SK-N-SH treated with all-trans-retinoic acid at 6 μM for 48 hours (cell line): ENCODE results near the gene GRK5.

Experiments used
- ATAC-seq: fragments of 200-7000 bp; cut with Tn5 transposase; 3 replicates; pipeline ENCODE4 v1.9.1; 2020; ENCODE audit warnings: mild to moderate bottlenecking, moderate library complexity
- ARNTL ChIP-seq: fragments of 450-650 bp; formaldehyde crosslinking; IDR thresholded peaks from 2 replicates; pipeline ENCODE4 v1.5.0; 2020; ENCODE audit warnings: low read depth, mild to moderate bottlenecking, moderate library complexity, borderline replicate concordance
- BACH2 ChIP-seq: fragments of 250-450 bp; sonication (Bioruptor Pico); IDR thresholded peaks from 2 replicates; pipeline ENCODE4 v1.9.0; 2021; ENCODE audit warnings: mild to moderate bottlenecking, borderline replicate concordance
- CREB5 ChIP-seq: fragments of 250-450 bp; sonication (Bioruptor Pico); IDR thresholded peaks from 2 replicates; pipeline ENCODE4 v1.5.1; 2020; ENCODE audit warnings: low read depth, mild to moderate bottlenecking, moderate library complexity
- CSDC2 ChIP-seq: fragments of 250-450 bp; sonication (Bioruptor Pico); IDR thresholded peaks from 2 replicates; pipeline ENCODE4 v1.5.0; 2020; ENCODE audit warnings: mild to moderate bottlenecking, moderate library complexity
- CSRNP3 ChIP-seq: fragments of 250-450 bp; sonication (Bioruptor Pico); IDR thresholded peaks from 2 replicates; pipeline ENCODE4 v1.5.1; 2021; ENCODE audit warnings: mild to moderate bottlenecking, moderate library complexity
- ESRRG ChIP-seq: fragments of 250-450 bp; sonication (Bioruptor Pico); IDR thresholded peaks from 2 replicates; pipeline ENCODE4 v1.6.1; 2021; ENCODE audit warnings: mild to moderate bottlenecking
- GLIS3 ChIP-seq: fragments of 250-450 bp; sonication (Bioruptor Pico); IDR thresholded peaks from 2 replicates; pipeline ENCODE4 v1.5.0; 2020; ENCODE audit warnings: mild to moderate bottlenecking, moderate library complexity
- ISL1 ChIP-seq: fragments of 250-450 bp; sonication (Bioruptor Pico); IDR thresholded peaks from 2 replicates; pipeline ENCODE4 v2.1.2; 2022; ENCODE audit warnings: mild to moderate bottlenecking, moderate library complexity
- OSR1 ChIP-seq: fragments of 250-450 bp; sonication (Bioruptor Pico); IDR thresholded peaks from 2 replicates; pipeline ENCODE4 v1.8.0; 2022; ENCODE audit warnings: moderate library complexity, mild to moderate bottlenecking, inconsistent platforms
- PATZ1 ChIP-seq: fragments of 250-450 bp; sonication (Bioruptor Pico); IDR thresholded peaks from 2 replicates; pipeline ENCODE4 v1.8.0; 2020; ENCODE audit warnings: mild to moderate bottlenecking, moderate library complexity, borderline replicate concordance
- PPARA ChIP-seq: fragments of 250-450 bp; sonication (Bioruptor Pico); IDR thresholded peaks from 2 replicates; pipeline ENCODE4 v1.5.0; 2020; ENCODE audit warnings: mild to moderate bottlenecking, borderline replicate concordance
- SNAI2 ChIP-seq: fragments of 250-450 bp; sonication (Bioruptor Pico); IDR thresholded peaks from 2 replicates; pipeline ENCODE4 v1.5.0; 2020; ENCODE audit warnings: mild to moderate bottlenecking, moderate library complexity
- TOX ChIP-seq: fragments of 250-450 bp; sonication (Bioruptor Pico); IDR thresholded peaks from 2 replicates; pipeline ENCODE4 v1.8.0; 2021; ENCODE audit warnings: mild to moderate bottlenecking, moderate library complexity, borderline replicate concordance
- TSHZ2 ChIP-seq: fragments of 250-450 bp; sonication (Bioruptor Pico); IDR thresholded peaks from 2 replicates; pipeline ENCODE4 v1.5.0; 2020; ENCODE audit warnings: mild to moderate bottlenecking, moderate library complexity
- ZC3H10 ChIP-seq: fragments of 250-450 bp; sonication (Bioruptor Pico); IDR thresholded peaks from 2 replicates; pipeline ENCODE4 v1.5.1; 2021; ENCODE audit warnings: mild to moderate bottlenecking, moderate library complexity
- ZFP3 ChIP-seq: fragments of 250-450 bp; sonication (Bioruptor Pico); IDR thresholded peaks from 2 replicates; pipeline ENCODE4 v1.5.0; 2020; ENCODE audit warnings: mild to moderate bottlenecking, moderate library complexity
- ZNF565 ChIP-seq: fragments of 450-650 bp; formaldehyde crosslinking; conservative IDR thresholded peaks from 2 replicates; pipeline ENCODE4 v1.5.0; 2020; ENCODE audit warnings: low read depth, mild to moderate bottlenecking, moderate library complexity
- ZNF70 ChIP-seq: fragments of 450-650 bp; formaldehyde crosslinking; IDR thresholded peaks from 2 replicates; pipeline ENCODE4 v1.5.0; 2020; ENCODE audit warnings: mild to moderate bottlenecking, moderate library complexity

GRK5 gene

GRCh38 chr10:119343011-119343601, 135.7 kb downstream of the GRK5 start (continued):
- TF ChIP-seq GLIS3 (CRISPR knock-in tag) = no peak
- no peak for TF ChIP-seq TOX (CRISPR knock-in tag)
- TF ChIP-seq BACH2 (CRISPR knock-in tag) = no peak

GRCh38 chr10:119344381-119344780, 137.0 kb downstream of the GRK5 start:
- TF ChIP-seq PPARA (CRISPR knock-in tag) = no peak
- TF ChIP-seq ZNF70 (CRISPR knock-in tag) = no peak
- TF ChIP-seq ZC3H10 (CRISPR knock-in tag) = no peak
- TF ChIP-seq, all 23 proteins: peak for 0
- no peak for ATAC-seq

- no peak for ATAC-seq
- no peak for TF ChIP-seq GLIS3 (CRISPR knock-in tag)
- TF ChIP-seq SNAI2 = no peak
- TF ChIP-seq ESRRG (CRISPR knock-in tag) = no peak
- TF ChIP-seq ARNTL = no peak
- no peak for TF ChIP-seq TSHZ2 (CRISPR knock-in tag)
- no peak for TF ChIP-seq ZNF70 (CRISPR knock-in tag)
- TF ChIP-seq OSR1 (CRISPR knock-in tag) = no peak
- TF ChIP-seq ZC3H10 (CRISPR knock-in tag) = no peak
- TF ChIP-seq ISL1 (CRISPR knock-in tag) = no peak
- no peak for TF ChIP-seq BACH2 (CRISPR knock-in tag)
- TF ChIP-seq CREB5 = no peak
- TF ChIP-seq CSRNP3 (CRISPR knock-in tag) = no peak
- TF ChIP-seq PATZ1 (CRISPR knock-in tag) = no peak
- TF ChIP-seq ZNF565 (CRISPR knock-in tag) = no peak
- no peak for TF ChIP-seq ZFP3 (CRISPR knock-in tag)
Observed at GRCh38 chr10:119346095-119346832, 138.9 kb downstream of the GRK5 start.

- TF ChIP-seq TOX (CRISPR knock-in tag) (no peak), ZNF70 (CRISPR knock-in tag) (no peak), CSDC2 (no peak), SNAI2 (no peak), CSRNP3 (CRISPR knock-in tag) (no peak)
- ATAC-seq = no peak
Observed at GRCh38 chr10:119347181-119347974, 140.0 kb downstream of the GRK5 start.
